WTC11 (cell line): ENCODE measurements around the gene STX17. TPM values are rescaled to one million over a fixed set of nuclear protein-coding genes. Genes with fewer than 3 reads are reported as not detected.

ENCODE experiments used
- ATAC-seq: fragments of 200-7000 bp; cut with Tn5 transposase; 2 replicates; pipeline ENCODE4 v1.10.0; 2021; ENCODE audit warnings: mild to moderate bottlenecking, moderate library complexity
- CTCF ChIA-PET: fragments of 300-600 bp; sonication (Branson Sonifier 250); formaldehyde crosslinking; loops from one replicate; lab custom pipeline; 2021; ENCODE audit warnings: antibody characterized with exemption; lab: Charles Lee
- POLR2A ChIA-PET: fragments of 350-600 bp; sonication (Branson Sonifier 250); formaldehyde crosslinking; loops from one replicate; lab custom pipeline; 2021; ENCODE audit warnings: antibody characterized with exemption; lab: Charles Lee
- DNase-seq: peaks from one replicate; pipeline ENCODE4 v3.0.0; 2021; ENCODE audit warnings: low spot score
- H3K27ac Mint-ChIP-seq: 2 replicates; pipeline ENCODE4 v1.8.0; 2021; ENCODE audit warnings: mixed read lengths
- H3K27me3 Mint-ChIP-seq: 2 replicates; pipeline ENCODE4 v1.8.0; 2021; ENCODE audit warnings: low read depth, mild to moderate bottlenecking, moderate library complexity, mixed read lengths
- H3K36me3 Mint-ChIP-seq: 2 replicates; pipeline ENCODE4 v1.8.0; 2021; ENCODE audit warnings: mixed read lengths
- H3K4me1 Mint-ChIP-seq: 2 replicates; pipeline ENCODE4 v1.8.0; 2022; ENCODE audit warnings: mixed read lengths
- H3K4me3 Mint-ChIP-seq: 2 replicates; pipeline ENCODE4 v1.8.0; 2021; ENCODE audit warnings: mild to moderate bottlenecking, moderate library complexity, mixed read lengths
- H3K9me3 Mint-ChIP-seq: 2 replicates; pipeline ENCODE4 v1.8.0; 2021; ENCODE audit warnings: mixed read lengths
- ARID4B ChIP-seq: sonication (generic); formaldehyde crosslinking; IDR thresholded peaks from 2 replicates; pipeline ENCODE4 v1.8.0; 2023; ENCODE audit warnings: missing genetic modification reagents, mild to moderate bottlenecking, borderline replicate concordance
- CBFB ChIP-seq: sonication (generic); formaldehyde crosslinking; IDR thresholded peaks from 2 replicates; pipeline ENCODE4 v1.8.1; 2022; ENCODE audit warnings: mild to moderate bottlenecking, low read depth, missing genetic modification reagents
- CREB1 ChIP-seq: sonication (generic); formaldehyde crosslinking; IDR thresholded peaks from 2 replicates; pipeline ENCODE4 v1.8.0; 2023; ENCODE audit warnings: mild to moderate bottlenecking, missing genetic modification reagents
- ELF4 ChIP-seq: sonication (generic); formaldehyde crosslinking; IDR thresholded peaks from 2 replicates; pipeline ENCODE4 v1.8.1; 2022; ENCODE audit warnings: low read depth, mild to moderate bottlenecking, moderate library complexity, missing genetic modification reagents
- ETV6 ChIP-seq: sonication (generic); formaldehyde crosslinking; IDR thresholded peaks from 2 replicates; pipeline ENCODE4 v1.8.1; 2022; ENCODE audit warnings: mild to moderate bottlenecking, missing genetic modification reagents
- FOXJ3 ChIP-seq: sonication (generic); formaldehyde crosslinking; IDR thresholded peaks from 2 replicates; pipeline ENCODE4 v1.9.0; 2021; ENCODE audit warnings: missing genetic modification reagents, mild to moderate bottlenecking, borderline replicate concordance
- GTF2I ChIP-seq: fragments of 250-450 bp; sonication (Bioruptor Pico); conservative IDR thresholded peaks from 2 replicates; pipeline ENCODE4 v1.4.0; 2021; ENCODE audit warnings: mild to moderate bottlenecking
- HMGA2 ChIP-seq: fragments of 250-450 bp; sonication (Bioruptor Pico); IDR thresholded peaks from 2 replicates; pipeline ENCODE4 v1.4.0; 2021; ENCODE audit warnings: mild to moderate bottlenecking, moderate library complexity
- HMGXB4 ChIP-seq: sonication (generic); formaldehyde crosslinking; IDR thresholded peaks from 2 replicates; pipeline ENCODE4 v1.8.1; 2023; ENCODE audit warnings: mild to moderate bottlenecking, moderate library complexity, missing genetic modification reagents
- JUN ChIP-seq: sonication (generic); formaldehyde crosslinking; IDR thresholded peaks from 2 replicates; pipeline ENCODE4 v1.8.0; 2023; ENCODE audit warnings: mild to moderate bottlenecking, missing genetic modification reagents
- KAT7 ChIP-seq: sonication (generic); formaldehyde crosslinking; IDR thresholded peaks from 2 replicates; pipeline ENCODE4 v1.8.1; 2023; ENCODE audit warnings: missing genetic modification reagents, mild to moderate bottlenecking, borderline replicate concordance
- NR2C2 ChIP-seq: sonication (generic); formaldehyde crosslinking; IDR thresholded peaks from 2 replicates; pipeline ENCODE4 v1.8.0; 2022; ENCODE audit warnings: mild to moderate bottlenecking, missing genetic modification reagents
- RORB ChIP-seq: fragments of 250-450 bp; sonication (Bioruptor Pico); IDR thresholded peaks from 2 replicates; pipeline ENCODE4 v1.9.0; 2021; ENCODE audit warnings: mild to moderate bottlenecking
- ZBTB43 ChIP-seq: sonication (generic); formaldehyde crosslinking; IDR thresholded peaks from 2 replicates; pipeline ENCODE4 v1.8.1; 2023; ENCODE audit warnings: mild to moderate bottlenecking, missing genetic modification reagents
- ZNF121 ChIP-seq: sonication (generic); formaldehyde crosslinking; IDR thresholded peaks from 2 replicates; pipeline ENCODE4 v1.8.0; 2023; ENCODE audit warnings: missing genetic modification reagents
- ZNF396 ChIP-seq: fragments of 250-450 bp; sonication (Bioruptor Pico); IDR thresholded peaks from 2 replicates; pipeline ENCODE4 v1.8.0; 2021; ENCODE audit warnings: mild to moderate bottlenecking, moderate library complexity, borderline replicate concordance
- ZNF416 ChIP-seq: fragments of 250-450 bp; sonication (Bioruptor Pico); IDR thresholded peaks from 2 replicates; pipeline ENCODE4 v1.9.0; 2021; ENCODE audit warnings: mild to moderate bottlenecking, inconsistent platforms
- ZNF512 ChIP-seq: sonication (generic); formaldehyde crosslinking; IDR thresholded peaks from 2 replicates; pipeline ENCODE4 v1.8.1; 2022; ENCODE audit warnings: missing genetic modification reagents, borderline replicate concordance
- ZNF532 ChIP-seq: fragments of 250-450 bp; sonication (Bioruptor Pico); IDR thresholded peaks from 2 replicates; pipeline ENCODE4 v1.9.0; 2021; ENCODE audit warnings: mild to moderate bottlenecking, borderline replicate concordance
- ZNF671 ChIP-seq: fragments of 250-450 bp; sonication (Bioruptor Pico); IDR thresholded peaks from 2 replicates; pipeline ENCODE4 v1.8.0; 2021; ENCODE audit warnings: mild to moderate bottlenecking
- total RNA-seq: library from RNA; stranded (reverse); gene quantifications from 3 replicates; pipeline ENCODE4 v1.2.3, GENCODE V29; 2021

Gene STX17
- total RNA-seq, 1 experiment from 2014 or later = 22.1 TPM

- no peaks in the 10 kb centered on the region for H3K27me3 Mint-ChIP-seq
- peaks cover 4% of the 10 kb centered on the region; the same call in 1 of the 2 replicates for H3K36me3 Mint-ChIP-seq
- ChIA-PET POLR2A (no interaction called here), CTCF (no interaction called here)
- ATAC-seq (no peak), DNase-seq (no peak)
- H3K9me3 Mint-ChIP-seq = 0 out of 2 replicates have a peak, but pooled peaks cover 3% of the 10 kb centered on the region
- no peak overlapping the region for H3K4me3 Mint-ChIP-seq
- TF ChIP-seq ELF4 (no peak), KAT7 (no peak), JUN (CRISPR knock-in tag) (no peak), ARID4B (CRISPR knock-in tag) (no peak), ZNF396 (CRISPR knock-in tag) (no peak), ZBTB43 (no peak), ZNF532 (CRISPR knock-in tag) (no peak), CBFB (no peak), NR2C2 (CRISPR knock-in tag) (no peak), ETV6 (CRISPR knock-in tag) (no peak), ZNF416 (CRISPR knock-in tag) (no peak), ZNF512 (no peak), ZNF671 (CRISPR knock-in tag) (no peak)
- no peaks in the 10 kb centered on the region for H3K4me1 Mint-ChIP-seq
- no peak overlapping the region for H3K27ac Mint-ChIP-seq
Measured at GRCh38 chr9:99948896-99949295, 42.4 kb downstream of the STX17 start.

- H3K4me3 Mint-ChIP-seq = no peak overlapping the region
- ATAC-seq (no peak), DNase-seq (no peak)
- no peak overlapping the region for H3K27ac Mint-ChIP-seq
- H3K9me3 Mint-ChIP-seq = 0 out of 2 replicates have a peak, but pooled peaks cover 3% of the 10 kb centered on the region
- H3K4me1 Mint-ChIP-seq = no peaks in the 10 kb centered on the region
- ChIA-PET POLR2A (no interaction called here), CTCF (no interaction called here)
- H3K27me3 Mint-ChIP-seq = no peaks in the 10 kb centered on the region
- H3K36me3 Mint-ChIP-seq = peaks cover 4% of the 10 kb centered on the region; the same call in 1 of the 2 replicates
- no peak for TF ChIP-seq ZNF121 (CRISPR knock-in tag)
- TF ChIP-seq RORB = no peak
- no peak for TF ChIP-seq ZBTB43
- TF ChIP-seq CREB1 (CRISPR knock-in tag) = no peak
- no peak for TF ChIP-seq GTF2I
- TF ChIP-seq HMGXB4 (CRISPR knock-in tag) = no peak
- no peak for TF ChIP-seq HMGA2
- no peak for TF ChIP-seq FOXJ3 (CRISPR knock-in tag)
Measured at GRCh38 chr9:99953861-99954507, 47.5 kb downstream of the STX17 start.
